Fibroblast of lung (primary cell): ENCODE measurements around the gene BBS9. TPM values are rescaled to one million over a fixed set of nuclear protein-coding genes. Genes with fewer than 3 reads are reported as not detected.

Experiments used
- DNase-seq, 2 donors: peaks; one replicate each; pipeline versions ENCODE4 v3.0.0 to v3.0.0-alpha.2; 2010; ENCODE audit warnings: low read depth in 2 of 2
- H2AFZ ChIP-seq: 2 replicates; pipeline ENCODE4 v1.5.1; 2012; ENCODE audit warnings: low read length, control low read depth, inconsistent platforms
- H3K27ac ChIP-seq: 2 replicates; pipeline ENCODE4 v1.5.1; 2011; ENCODE audit warnings: low read length, control low read depth; ENCODE audit not compliant: insufficient read depth
- H3K27me3 ChIP-seq: 2 replicates; pipeline ENCODE4 v1.5.1; 2011; ENCODE audit warnings: mild to moderate bottlenecking, low read length; ENCODE audit not compliant: control insufficient read depth, insufficient read depth
- H3K36me3 ChIP-seq: 2 replicates; pipeline ENCODE4 v1.5.1; 2011; ENCODE audit warnings: low read length; ENCODE audit not compliant: control insufficient read depth, insufficient read depth
- H3K4me1 ChIP-seq: 2 replicates; pipeline ENCODE4 v1.5.1; 2011; ENCODE audit warnings: low read length; ENCODE audit not compliant: control insufficient read depth, insufficient read depth; ENCODE audit errors: extremely low read depth
- H3K4me2 ChIP-seq: 2 replicates; pipeline ENCODE4 v1.5.1; 2011; ENCODE audit warnings: low read length, control low read depth; ENCODE audit not compliant: insufficient read depth; ENCODE audit errors: extremely low read depth
- H3K4me3 ChIP-seq, 4 experiments: fragments of 200-600 bp in 1 of 4; sonication (generic) in 1 of 4; replicated peaks in 1 of 4; 2 replicates each; pipeline ENCODE4 v1.5.1; 2011 to 2016; ENCODE audit warnings: low read length in 4 of 4, low read depth in 3 of 4, mild to moderate bottlenecking in 3 of 4, control low read depth in 2 of 4, inconsistent platforms in 1 of 4, mixed read lengths in 1 of 4; ENCODE audit not compliant: insufficient read depth in 1 of 4; ENCODE audit errors: control extremely low read depth in 1 of 4
- H3K79me2 ChIP-seq: 2 replicates; pipeline ENCODE4 v1.5.1; 2012; ENCODE audit warnings: mild to moderate bottlenecking, low read length, inconsistent platforms; ENCODE audit not compliant: control insufficient read depth, insufficient read depth
- H3K9ac ChIP-seq: 2 replicates; pipeline ENCODE4 v1.5.1; 2011; ENCODE audit warnings: mild to moderate bottlenecking, low read length, control low read depth; ENCODE audit not compliant: insufficient read depth
- H3K9me3 ChIP-seq: 2 replicates; pipeline ENCODE4 v1.5.1; 2012; ENCODE audit warnings: low read depth, low read length; ENCODE audit not compliant: control insufficient read depth, insufficient read depth
- H4K20me1 ChIP-seq: 2 replicates; pipeline ENCODE4 v1.5.1; 2011; ENCODE audit warnings: low read length; ENCODE audit not compliant: control insufficient read depth, insufficient read depth; ENCODE audit errors: extremely low read depth
- EZH2 ChIP-seq: IDR thresholded peaks from 2 replicates; pipeline ENCODE4 v1.5.1; 2012; ENCODE audit warnings: low read length, control low read depth, mild to moderate bottlenecking; ENCODE audit errors: missing control alignments
- polyA plus RNA-seq, 2 donors: library from polyadenylated mRNA; depleted of rRNA in 1 of 2; stranded (reverse) in 1 of 2; unstranded in 1 of 2; fragments of >200 nt; gene quantifications; 2 replicates each; pipeline ENCODE4 v1.2.1, GENCODE V29; 2011 to 2012; ENCODE audit warnings: missing spikeins in 1 of 2
- total RNA-seq: library from RNA; depleted of rRNA; stranded (reverse); fragments of >200 nt; gene quantifications from 2 replicates; pipeline ENCODE4 v1.2.1, GENCODE V29; 2014
- TF ChIP-seq, protein P1 (sequence below), 2 donors: IDR thresholded peaks in 1 of 2; conservative IDR thresholded peaks in 1 of 2; 1 replicate in 1 of 2; 2 replicates in 1 of 2; pipeline ENCODE4 v1.5.1; 2011 to 2012; ENCODE audit warnings: low read length in 2 of 2, control low read depth in 1 of 2, inconsistent platforms in 1 of 2, low read depth in 1 of 2, mild to moderate bottlenecking in 1 of 2

The BBS9 gene
- total and polyA plus RNA-seq, 2 donors (not counting 1 experiment from before 2014, with no cell fraction given) = 19.1 to 26.9 TPM

DNA sequence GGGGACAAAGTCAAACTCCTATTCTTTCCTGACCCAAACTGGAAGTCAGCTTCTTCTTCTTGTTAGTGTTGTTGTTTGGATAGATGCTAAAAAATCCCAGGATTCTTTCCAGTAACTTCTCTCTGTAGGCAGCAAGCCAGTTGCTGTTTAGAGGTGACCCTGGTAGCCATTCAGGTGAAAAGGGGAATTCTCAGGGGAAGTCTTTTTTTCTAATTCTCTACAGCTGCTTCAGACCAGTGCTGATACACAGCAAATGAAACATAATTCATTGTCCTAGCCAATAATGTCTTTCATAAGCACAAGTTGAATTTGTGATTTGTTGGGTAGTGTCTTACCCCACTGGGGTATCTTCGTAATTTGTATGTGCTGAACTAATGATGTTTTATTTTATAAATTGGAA is 357.3 kb downstream of the BBS9 start:
- Histone ChIP-seq H3K9ac (no peak overlapping the region), H4K20me1 (no peaks in the 10 kb centered on the region), H3K27ac (no peak overlapping the region), H3K79me2 (no peaks in the 10 kb centered on the region), H3K27me3 (no peaks in the 10 kb centered on the region), H3K36me3 (no peaks in the 10 kb centered on the region), H3K9me3 (no peaks in the 10 kb centered on the region), H3K4me1 (no peaks in the 10 kb centered on the region), H3K4me3 (no peak overlapping the region), H3K4me2 (no peak overlapping the region), H2AFZ (no peak overlapping the region)
- no peak for TF ChIP-seq EZH2
- TF ChIP-seq, protein P1, sequence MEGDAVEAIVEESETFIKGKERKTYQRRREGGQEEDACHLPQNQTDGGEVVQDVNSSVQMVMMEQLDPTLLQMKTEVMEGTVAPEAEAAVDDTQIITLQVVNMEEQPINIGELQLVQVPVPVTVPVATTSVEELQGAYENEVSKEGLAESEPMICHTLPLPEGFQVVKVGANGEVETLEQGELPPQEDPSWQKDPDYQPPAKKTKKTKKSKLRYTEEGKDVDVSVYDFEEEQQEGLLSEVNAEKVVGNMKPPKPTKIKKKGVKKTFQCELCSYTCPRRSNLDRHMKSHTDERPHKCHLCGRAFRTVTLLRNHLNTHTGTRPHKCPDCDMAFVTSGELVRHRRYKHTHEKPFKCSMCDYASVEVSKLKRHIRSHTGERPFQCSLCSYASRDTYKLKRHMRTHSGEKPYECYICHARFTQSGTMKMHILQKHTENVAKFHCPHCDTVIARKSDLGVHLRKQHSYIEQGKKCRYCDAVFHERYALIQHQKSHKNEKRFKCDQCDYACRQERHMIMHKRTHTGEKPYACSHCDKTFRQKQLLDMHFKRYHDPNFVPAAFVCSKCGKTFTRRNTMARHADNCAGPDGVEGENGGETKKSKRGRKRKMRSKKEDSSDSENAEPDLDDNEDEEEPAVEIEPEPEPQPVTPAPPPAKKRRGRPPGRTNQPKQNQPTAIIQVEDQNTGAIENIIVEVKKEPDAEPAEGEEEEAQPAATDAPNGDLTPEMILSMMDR (conservative IDR thresholded peaks at IDR 0.05 in 1 of 2, IDR thresholded peaks at IDR 0.05 in 1 of 2; ENCODE audit: low read depth in 1 of 2, low read length in 2 of 2) = no peak
- no peak for DNase-seq

DNA sequence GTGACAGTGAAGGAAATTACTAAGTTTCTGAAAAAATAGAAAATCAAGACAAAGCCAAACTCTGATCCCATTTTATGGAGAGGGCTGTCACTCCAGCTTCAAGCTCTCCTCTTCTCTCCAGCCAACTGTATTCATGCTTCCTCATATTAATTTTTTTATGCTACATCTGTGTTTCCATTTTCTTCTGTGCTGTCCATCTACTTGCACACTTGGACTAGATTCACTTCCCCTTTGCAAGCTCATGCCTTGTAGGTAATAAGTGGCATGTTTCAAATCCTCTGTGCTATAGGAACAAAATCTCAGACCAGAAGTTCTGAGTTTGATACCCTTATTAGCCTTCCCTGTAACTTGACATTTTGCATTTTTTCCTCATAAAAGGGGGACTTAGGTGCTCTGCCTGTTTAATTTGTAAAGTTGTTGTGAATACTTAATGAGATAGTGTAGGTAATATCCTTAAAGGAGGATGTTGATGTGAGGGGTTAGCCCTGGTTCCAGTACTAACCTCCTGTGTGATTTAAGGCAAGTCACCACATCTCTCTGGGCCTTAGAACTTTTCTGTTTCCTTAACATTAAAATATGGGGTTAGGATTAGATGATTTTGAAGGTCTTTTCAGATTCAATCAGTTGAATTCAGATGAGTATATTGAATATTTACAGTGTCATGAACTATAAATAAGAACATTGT is 358.8 kb downstream of the BBS9 start:
- TF ChIP-seq, protein P1 (conservative IDR thresholded peaks at IDR 0.05 in 1 of 2, IDR thresholded peaks at IDR 0.05 in 1 of 2; ENCODE audit: low read depth in 1 of 2, low read length in 2 of 2) = no peak
- no peak for TF ChIP-seq EZH2
- Histone ChIP-seq H4K20me1 (no peaks in the 10 kb centered on the region), H3K4me2 (no peak overlapping the region), H3K4me3 (no peak overlapping the region), H2AFZ (no peak overlapping the region), H3K79me2 (no peaks in the 10 kb centered on the region), H3K27me3 (no peaks in the 10 kb centered on the region), H3K9ac (no peak overlapping the region), H3K9me3 (no peaks in the 10 kb centered on the region), H3K4me1 (no peaks in the 10 kb centered on the region), H3K27ac (no peak overlapping the region), H3K36me3 (no peaks in the 10 kb centered on the region)
- no peak for DNase-seq

DNA sequence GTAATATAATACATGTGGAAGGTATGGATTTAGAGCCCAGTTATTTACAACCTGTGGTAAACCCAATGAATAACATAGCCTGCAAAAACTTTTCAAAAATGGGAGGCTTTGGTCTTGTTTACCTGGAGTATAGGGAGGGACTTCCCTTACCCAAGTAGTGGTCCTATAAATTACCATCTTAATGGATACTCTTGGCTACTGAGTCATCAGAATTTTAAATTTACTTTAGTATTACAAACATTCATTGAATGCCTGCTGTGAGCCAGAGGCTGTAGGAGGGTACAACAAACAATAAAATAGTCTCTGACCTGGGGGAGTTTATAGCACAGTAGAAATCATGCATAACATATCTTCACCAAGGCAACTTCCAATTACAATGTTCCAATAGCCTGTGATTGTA is 365.1 kb downstream of the BBS9 start:
- DNase-seq = no peak
- Histone ChIP-seq H3K79me2 (no peaks in the 10 kb centered on the region), H4K20me1 (no peaks in the 10 kb centered on the region), H3K36me3 (no peaks in the 10 kb centered on the region), H3K4me2 (no peak overlapping the region), H3K4me3 (no peak overlapping the region), H3K9me3 (no peaks in the 10 kb centered on the region), H3K9ac (no peak overlapping the region), H3K4me1 (no peaks in the 10 kb centered on the region), H2AFZ (no peak overlapping the region), H3K27me3 (no peaks in the 10 kb centered on the region), H3K27ac (no peak overlapping the region)
- no peak for TF ChIP-seq EZH2
- TF ChIP-seq, protein P1 (conservative IDR thresholded peaks at IDR 0.05 in 1 of 2, IDR thresholded peaks at IDR 0.05 in 1 of 2; ENCODE audit: low read depth in 1 of 2, low read length in 2 of 2) = no peak
